NCI-H510A treated with DMSO at 0.1 percent for 48 hours (cell line): ENCODE results near the gene ADK.
A peak's percentile ranks its signal among the peaks of the same experiment; 100 is the strongest.

ENCODE experiments used
- DNase-seq: peaks from one replicate; lab custom pipeline; 2025; lab: John Stamatoyannopoulos, UW

ADK gene

GRCh38 chr10:74612195-74612594 is 461.2 kb downstream of the ADK start:
- DNase-seq = no peak

GRCh38 chr10:74620626-74621025 is 469.6 kb downstream of the ADK start:
- DNase-seq = no peak

GRCh38 chr10:74623786-74624185 is 472.8 kb downstream of the ADK start:
- no peak for DNase-seq

- no peak for DNase-seq
Observed at GRCh38 chr10:74624501-74624900, 473.5 kb downstream of the ADK start.

GRCh38 chr10:74628136-74628535 is 477.1 kb downstream of the ADK start:
- DNase-seq = no peak

- no peak for DNase-seq
Observed at GRCh38 chr10:74634995-74635536, 484.0 kb downstream of the ADK start.

GRCh38 chr10:74635655-74636054 is 484.6 kb downstream of the ADK start:
- no peak for DNase-seq

GRCh38 chr10:74637685-74638084 is 486.7 kb downstream of the ADK start:
- no peak for DNase-seq

- peak; percentile 23 for DNase-seq
Observed at GRCh38 chr10:74640134-74640921, 489.3 kb downstream of the ADK start.

- no peak for DNase-seq
Observed at GRCh38 chr10:74641659-74642058, 490.6 kb downstream of the ADK start.

- DNase-seq = no peak
Observed at GRCh38 chr10:74642901-74643595, 492.0 kb downstream of the ADK start.

- no peak for DNase-seq
Observed at GRCh38 chr10:74643596-74643975, 492.6 kb downstream of the ADK start.

- DNase-seq = no peak
Observed at GRCh38 chr10:74644738-74645137, 493.7 kb downstream of the ADK start.

GRCh38 chr10:74645692-74646091 is 494.7 kb downstream of the ADK start:
- no peak for DNase-seq

GRCh38 chr10:74650613-74651012 is 499.6 kb downstream of the ADK start:
- no peak for DNase-seq

GRCh38 chr10:74651565-74651964 is 500.5 kb downstream of the ADK start:
- DNase-seq = no peak

GRCh38 chr10:74652664-74653063 is 501.6 kb downstream of the ADK start:
- DNase-seq = no peak

GRCh38 chr10:74658511-74658910 is 507.5 kb downstream of the ADK start:
- DNase-seq = no peak

GRCh38 chr10:74662635-74663034 is 511.6 kb downstream of the ADK start:
- no peak for DNase-seq

GRCh38 chr10:74669210-74669609 is 518.2 kb downstream of the ADK start:
- DNase-seq = no peak

GRCh38 chr10:74671716-74672115 is 520.7 kb downstream of the ADK start:
- DNase-seq = no peak

- DNase-seq = no peak
Observed at GRCh38 chr10:74672430-74673165, 521.6 kb downstream of the ADK start.

- DNase-seq = no peak
Observed at GRCh38 chr10:74674927-74675326, 523.9 kb downstream of the ADK start.
